ENCODE results near the gene IFT172.
"Not testable (repeated sequence)": the region's sequence is repeated elsewhere in the genome, so short reads cannot be mapped to it uniquely, and the experiment has no call there.

The IFT172 gene, protein sequence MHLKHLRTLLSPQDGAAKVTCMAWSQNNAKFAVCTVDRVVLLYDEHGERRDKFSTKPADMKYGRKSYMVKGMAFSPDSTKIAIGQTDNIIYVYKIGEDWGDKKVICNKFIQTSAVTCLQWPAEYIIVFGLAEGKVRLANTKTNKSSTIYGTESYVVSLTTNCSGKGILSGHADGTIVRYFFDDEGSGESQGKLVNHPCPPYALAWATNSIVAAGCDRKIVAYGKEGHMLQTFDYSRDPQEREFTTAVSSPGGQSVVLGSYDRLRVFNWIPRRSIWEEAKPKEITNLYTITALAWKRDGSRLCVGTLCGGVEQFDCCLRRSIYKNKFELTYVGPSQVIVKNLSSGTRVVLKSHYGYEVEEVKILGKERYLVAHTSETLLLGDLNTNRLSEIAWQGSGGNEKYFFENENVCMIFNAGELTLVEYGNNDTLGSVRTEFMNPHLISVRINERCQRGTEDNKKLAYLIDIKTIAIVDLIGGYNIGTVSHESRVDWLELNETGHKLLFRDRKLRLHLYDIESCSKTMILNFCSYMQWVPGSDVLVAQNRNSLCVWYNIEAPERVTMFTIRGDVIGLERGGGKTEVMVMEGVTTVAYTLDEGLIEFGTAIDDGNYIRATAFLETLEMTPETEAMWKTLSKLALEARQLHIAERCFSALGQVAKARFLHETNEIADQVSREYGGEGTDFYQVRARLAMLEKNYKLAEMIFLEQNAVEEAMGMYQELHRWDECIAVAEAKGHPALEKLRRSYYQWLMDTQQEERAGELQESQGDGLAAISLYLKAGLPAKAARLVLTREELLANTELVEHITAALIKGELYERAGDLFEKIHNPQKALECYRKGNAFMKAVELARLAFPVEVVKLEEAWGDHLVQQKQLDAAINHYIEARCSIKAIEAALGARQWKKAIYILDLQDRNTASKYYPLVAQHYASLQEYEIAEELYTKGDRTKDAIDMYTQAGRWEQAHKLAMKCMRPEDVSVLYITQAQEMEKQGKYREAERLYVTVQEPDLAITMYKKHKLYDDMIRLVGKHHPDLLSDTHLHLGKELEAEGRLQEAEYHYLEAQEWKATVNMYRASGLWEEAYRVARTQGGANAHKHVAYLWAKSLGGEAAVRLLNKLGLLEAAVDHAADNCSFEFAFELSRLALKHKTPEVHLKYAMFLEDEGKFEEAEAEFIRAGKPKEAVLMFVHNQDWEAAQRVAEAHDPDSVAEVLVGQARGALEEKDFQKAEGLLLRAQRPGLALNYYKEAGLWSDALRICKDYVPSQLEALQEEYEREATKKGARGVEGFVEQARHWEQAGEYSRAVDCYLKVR (N-terminal part only)

DNA sequence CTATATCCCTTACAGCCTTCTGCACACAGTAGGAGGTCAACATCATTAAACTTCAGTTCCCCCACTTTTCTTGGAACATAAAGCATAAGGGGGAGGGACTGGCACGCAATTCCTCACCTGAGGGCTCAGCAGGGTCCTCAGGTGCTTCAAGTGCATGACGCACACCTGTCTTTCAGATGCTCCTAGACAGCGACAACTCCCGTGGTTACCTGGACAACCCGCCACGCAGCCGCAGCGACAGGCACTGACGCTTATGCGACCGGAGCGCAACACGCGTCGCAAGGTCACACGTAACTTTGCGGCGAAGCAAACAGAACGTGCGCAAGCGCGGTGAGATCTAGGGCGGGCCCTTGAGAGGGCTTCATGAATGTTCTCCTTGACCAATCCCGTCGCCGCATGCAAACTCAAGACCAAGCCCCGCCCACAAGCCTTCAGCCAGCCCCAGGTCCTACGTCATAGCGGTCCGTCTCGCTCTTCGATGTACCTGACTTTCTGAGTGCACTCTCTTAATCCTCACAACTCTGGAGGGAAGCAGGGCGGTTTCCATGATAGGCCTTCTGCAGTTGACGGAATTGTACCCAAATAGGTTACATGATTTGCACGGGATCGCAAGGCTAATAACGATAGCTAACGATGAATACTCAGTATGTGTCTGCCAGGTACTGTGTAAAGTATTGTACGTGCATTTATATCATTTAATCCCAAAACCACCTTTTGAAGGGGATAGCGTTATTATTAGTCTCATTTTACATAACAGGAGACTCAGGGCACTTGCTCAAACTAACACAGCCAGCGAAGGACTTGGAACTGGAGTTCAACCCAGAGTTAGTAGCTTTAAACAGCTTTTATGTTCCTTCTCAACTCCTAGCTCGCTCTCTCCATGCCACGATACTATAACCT is at the start of gene IFT172:
TSS of gene IFT172 (minus strand) at position 246 of the 900 bp plus-strand sequence. CDS start at position 156, 90 bp downstream.
- peak; percentile 100 for DNase-seq

DNA sequence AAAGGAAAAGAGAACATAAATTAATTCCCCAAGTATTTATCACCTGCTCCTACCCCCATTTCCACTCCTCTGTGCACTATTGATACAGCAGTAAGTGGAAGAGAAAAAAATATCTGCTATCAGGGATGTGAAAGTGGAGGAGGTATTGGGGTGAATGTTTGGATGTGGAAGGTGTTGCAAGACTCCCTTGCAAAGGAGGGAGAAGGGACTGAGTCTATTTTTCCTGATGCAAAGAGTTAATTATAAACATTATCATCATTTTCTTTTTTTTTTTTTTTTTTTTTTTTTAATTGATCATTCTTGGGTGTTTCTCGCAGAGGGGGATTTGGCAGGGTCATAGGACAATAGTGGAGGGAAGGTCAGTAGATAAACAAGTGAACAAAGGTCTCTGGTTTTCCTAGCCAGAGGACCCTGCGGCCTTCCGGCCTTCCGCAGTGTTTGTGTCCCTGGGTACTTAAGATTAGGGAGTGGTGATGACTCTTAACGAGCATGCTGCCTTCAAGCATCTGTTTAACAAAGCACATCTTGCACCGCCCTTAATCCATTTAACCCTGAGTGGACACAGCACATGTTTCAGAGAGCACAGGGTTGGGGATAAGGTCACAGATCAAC is 49.4 kb upstream of the IFT172 start:
- not testable (repeated sequence) for DNase-seq

DNA sequence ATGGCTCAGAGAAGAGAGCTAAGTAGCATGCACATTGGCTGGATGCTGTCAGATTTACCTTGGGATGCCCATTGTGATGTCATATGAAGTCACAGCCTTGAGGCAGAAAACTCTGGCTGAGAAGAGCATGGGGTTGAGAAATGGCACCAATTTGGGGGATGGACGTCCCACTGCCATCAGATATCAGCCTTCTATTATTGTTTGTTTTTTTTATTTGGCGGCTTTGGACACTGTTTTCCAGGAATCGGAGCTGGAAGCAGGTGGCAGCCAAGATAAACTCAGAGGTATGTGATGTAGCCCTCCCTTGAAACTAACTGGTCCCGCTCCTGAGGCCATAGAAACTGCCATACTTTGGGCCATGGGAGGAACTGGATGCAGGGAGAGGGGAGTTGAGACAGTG is 47.7 kb upstream of the IFT172 start:
- no peak for DNase-seq

DNA sequence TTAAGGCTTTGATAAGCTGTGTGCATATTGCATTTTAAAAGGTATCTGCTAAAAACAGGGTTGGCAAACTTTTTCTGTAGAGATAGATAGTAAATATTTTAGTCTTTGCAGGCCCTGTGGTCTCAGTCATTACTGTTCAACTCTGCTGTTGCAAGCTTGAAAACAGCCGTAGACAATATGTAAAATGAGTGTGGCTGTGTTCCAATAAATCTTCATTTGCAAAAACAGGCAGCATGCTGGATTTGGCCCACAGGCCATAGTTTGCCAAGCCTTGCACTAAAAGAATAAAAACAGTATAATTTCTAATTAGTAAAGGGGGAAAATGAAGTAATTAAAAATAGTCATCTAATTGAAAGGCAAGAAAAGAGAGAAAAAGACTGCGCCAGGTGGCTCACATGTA is 42.4 kb upstream of the IFT172 start:
- no peak for DNase-seq

DNA sequence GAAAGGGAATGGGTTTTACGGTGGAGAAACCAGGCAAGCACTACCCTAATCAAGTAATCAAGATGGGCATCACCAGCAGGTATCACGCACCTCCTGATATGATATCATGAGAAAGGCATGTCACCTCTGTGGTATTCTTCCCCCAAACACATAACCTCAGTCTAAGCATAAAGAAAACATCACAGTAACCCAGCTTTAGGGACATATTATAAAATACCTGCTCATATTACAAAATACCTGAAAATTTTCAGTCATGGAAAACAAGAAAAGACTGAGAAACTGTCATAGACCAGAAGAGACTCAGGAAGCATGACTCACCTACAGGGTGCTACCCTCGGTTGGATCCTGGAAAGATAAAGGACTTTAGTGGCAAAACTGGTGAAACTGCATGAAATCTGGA is 37.6 kb upstream of the IFT172 start:
- DNase-seq = no peak

DNA sequence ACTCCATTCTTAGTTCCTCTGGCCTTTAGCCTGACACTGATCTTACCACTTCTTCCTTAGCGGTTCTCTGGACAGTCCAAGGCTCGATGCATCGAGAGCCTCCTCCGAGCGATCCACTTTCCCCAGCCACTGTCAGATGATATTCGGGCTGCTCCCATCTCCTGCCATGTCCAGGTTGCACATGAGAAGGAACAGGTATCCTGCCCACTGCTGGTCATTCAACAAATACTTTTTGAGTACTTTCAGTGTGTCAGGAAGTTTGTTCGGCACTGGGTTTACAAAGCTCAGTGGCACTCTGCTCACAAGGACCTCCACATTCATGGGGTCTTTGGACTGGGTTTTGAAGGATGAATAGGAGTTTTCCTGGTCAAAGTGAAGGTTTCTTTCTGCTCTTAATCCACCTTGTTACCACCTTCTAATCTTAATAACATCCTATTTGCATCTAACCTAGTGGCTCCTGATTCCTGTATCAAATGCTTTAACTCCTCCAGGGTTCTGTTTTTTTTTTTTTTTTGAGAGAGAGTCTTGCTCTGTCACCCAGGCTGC is 32.9 kb upstream of the IFT172 start:
- no peak for DNase-seq

DNA sequence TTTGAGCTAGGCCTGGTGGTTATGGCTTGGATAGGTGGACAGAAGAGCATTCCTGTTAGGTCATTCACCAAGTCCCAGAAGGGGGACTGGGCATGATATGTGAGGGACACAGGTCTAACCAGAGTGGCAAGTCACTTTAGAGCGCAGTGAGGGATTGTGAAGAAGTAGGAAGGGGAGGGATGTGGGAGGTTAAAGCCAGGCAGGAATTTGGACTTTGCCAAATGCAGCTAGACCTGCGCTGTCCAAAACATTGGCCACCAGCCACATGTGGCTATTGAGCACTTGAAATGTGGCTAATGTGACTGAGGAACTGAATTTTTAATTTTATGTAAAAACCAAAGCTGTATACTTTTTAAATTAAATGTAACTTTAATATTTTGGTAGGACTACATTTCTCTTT is 30.8 kb upstream of the IFT172 start:
- no peak for DNase-seq

DNA sequence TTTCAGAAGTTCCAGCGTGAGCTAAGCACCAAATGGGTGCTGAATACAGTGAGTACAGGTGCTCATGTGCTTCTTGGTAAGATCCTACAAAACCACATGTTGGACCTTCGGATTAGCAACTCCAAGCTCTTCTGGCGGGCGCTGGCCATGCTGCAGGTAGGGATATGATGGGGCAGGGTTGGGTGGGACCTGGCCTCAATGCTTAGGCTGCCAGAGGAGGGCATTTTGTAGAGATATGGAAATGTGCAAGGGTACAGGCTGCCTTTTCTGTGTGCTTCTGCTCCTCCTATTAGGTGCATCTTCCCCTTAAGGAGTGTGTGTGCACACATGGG is 29.2 kb upstream of the IFT172 start:
- DNase-seq = no peak

DNA sequence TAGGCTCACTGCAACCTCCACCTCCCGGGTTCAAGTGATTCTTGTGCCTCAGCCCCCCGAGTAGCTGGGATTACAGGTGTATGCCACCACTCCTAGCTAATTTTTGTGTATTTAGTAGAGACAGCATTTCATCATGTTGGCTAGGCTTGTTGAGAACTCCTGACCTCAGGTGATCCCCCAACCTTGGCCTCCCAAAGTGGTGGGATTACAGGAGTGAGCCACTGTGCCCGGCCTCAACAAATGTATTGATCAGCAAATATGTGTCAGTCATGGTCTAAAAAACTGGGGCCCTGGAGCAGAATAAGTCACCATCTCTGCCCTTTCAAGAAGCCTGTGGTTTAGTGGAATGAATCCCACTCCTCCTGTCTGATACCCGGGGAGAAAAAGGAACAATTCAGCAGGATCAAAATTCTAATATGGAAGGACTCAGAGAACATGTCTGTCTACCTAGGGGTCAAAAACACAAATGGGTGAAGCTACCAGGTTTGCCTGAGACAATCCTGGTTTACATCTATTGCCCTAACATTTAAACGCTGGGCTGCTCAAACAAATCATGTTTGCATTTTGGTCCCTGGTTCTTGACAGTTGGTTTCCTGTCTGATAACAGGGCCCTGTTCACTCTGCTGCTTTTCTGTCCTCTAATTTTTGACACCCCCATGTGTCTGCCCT is 28.7 kb upstream of the IFT172 start:
- DNase-seq = no peak

DNA sequence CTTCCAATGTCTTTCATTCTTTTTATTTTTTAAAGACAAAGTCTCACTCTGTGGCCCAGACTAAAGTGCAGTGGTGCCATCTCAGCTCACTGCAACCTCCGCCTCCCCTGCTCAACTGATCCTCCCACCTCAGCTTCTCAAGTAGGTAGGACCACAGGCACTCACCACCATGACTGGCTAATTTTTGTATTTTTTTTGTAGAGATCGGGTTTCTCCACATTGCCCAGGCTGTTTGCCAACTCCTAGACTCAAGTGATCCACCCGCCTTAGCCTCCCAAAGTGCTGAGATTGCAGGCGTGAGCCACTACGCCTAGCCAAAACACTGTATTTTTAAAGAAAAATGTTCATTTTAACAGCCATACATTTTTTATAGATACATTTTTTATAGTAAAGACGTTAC is 19.8 kb upstream of the IFT172 start:
- no peak for DNase-seq

DNA sequence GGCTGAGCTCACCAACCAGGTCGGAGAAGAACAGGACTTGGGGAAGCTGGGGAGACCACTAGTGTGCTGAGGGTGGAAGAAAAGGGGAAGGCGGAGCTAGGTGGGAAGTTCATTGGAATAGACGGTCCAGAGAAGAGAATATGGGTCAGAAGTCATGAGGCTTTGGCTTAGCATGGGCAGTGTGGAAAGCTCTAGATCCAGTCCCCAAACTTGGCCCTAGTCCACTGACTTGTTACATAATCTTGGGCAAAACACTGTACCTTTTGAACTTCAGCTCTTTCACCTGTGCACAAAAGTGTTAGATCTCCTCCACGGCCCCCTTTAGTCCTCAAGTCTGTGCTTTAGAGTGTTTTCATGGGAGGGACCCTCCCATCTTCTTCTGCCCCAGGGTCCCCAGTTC is 17.8 kb upstream of the IFT172 start:
- DNase-seq = no peak

DNA sequence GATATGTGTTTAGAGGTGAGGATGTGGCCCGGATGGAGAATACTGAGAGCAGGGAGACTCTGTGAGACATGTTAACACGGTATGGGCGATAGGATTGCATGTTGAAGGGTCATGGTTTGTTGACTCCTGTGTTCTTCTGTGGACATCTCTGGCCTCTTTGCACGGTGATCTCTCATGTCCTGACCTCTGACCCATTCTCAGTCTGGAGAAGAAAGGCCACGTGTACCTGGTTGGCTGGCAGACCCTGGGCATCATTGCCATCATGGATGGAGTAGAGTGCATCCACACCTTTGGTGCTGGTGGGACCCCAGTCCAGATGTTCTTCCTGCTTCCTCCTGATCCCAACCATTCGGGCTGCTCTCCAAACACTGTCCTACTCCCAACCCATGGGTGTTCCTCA is 17.0 kb upstream of the IFT172 start:
- no peak for DNase-seq

DNA sequence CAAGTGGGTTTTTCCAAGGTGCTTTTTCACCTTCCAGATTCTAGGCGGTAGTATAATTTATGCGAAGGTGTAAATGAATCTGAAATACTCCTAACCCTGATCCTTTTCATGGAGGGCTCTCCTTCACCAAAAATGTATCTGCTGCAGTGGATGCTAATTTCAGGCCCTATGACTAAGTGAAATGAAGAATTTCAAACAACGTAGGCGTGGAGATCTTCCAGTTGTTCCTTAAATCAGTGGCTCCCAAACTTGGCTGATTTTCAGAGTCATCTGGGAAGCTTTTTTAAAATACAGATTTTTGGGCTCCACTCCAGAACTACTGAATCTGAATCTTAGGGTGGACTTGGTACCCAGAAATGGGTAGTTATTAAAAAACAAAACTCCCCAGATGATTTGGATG is 12.6 kb upstream of the IFT172 start:
- DNase-seq = no peak

DNA sequence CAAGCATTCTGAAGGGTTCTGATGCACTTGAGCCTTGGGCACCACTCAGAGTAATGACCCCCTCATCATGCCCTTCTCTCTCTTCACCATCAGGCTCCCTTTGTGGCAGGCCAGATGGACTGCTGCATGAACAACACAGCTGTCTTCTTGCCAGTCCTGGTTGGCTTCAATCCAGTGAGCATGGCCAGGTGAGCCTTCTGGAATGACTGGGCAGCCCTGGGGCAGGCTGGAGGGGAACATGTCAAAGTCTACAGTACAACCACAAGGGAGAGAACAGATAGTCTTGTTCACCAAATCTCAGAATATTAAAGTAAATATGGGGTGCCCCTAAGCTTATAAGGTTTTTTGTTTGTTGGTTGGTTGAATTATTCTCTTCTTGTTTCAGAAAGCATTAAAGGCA is 11.5 kb upstream of the IFT172 start:
- no peak for DNase-seq

DNA sequence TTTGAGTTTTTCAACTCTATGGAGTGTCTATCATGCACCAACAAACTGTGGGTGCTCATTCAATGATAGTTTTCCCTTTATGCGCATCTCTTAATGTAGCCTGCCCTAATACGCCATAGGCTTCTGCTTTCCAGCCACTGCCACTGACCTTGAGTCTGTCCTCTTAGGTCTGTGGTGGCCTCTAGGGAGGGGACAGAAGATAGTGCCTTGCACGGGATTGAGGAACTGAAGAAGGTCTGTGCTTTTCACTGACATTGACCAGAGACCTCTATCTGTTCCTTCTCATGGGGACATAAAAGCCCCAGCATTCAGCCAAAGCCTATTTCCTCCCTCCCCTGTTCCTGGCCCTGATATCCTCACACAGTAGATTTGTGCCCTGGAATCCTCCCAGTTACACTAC is 9.4 kb upstream of the IFT172 start:
- no peak for DNase-seq

DNA sequence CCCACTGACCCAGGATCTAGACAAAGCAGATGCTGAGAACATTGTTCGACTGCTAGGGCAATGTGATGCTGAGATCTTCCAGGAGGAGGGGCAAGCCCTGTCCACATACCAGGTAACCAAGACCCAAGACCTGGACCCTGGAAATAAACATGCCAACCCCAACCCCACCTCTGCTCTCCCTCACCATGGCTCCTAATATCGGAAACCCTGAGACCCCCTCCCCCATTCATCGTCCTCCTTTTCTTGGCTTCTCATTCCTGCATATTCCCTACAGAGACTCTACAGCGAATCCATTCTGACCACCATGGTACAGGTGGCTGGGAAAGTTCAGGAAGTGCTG is 7.7 kb upstream of the IFT172 start:
- no peak for DNase-seq

DNA sequence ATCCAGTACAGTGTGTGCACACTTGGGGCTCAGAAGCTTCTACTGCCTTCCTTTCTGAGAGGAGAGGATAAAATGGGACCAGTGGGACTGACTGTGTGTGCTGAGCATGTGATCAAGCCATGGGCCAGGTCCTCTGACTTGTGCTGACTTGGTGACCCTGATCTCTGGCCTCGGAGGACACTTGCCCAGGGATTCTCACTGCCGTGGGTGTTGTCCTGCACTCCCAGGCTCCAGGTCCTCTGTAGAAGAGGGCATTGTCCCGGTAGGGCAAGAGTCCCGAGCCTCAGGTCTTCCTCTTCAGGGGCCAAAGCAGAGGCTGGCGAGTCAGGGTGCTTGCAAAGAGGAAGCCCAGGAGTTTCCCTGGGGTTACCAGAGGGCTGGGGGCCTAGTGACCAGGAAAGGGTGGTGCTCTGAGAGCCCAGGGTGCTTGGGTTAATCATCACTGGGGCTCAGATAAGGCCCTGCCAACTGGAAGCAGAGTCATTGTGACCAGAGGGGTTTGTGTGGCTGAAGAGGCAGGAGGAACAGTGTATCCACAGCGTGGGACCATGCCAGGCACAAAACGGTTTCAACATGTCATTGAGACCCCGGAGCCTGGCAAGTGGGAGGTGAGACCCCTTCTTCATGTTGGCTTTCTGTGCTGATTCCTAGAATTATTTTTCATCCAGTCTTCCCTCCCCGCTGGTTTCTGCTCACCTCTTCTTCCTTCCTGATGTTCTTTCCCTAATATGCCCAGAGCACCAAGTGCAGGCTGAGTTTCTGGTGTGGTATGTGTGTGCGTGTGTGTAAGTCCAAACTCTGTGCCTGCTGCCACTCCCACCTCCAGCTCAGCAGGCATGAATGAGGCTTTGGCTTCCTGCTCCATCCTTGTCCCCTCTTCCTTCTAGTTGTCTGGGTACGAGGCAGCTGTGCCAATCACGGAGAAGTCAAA is 7.1 kb upstream of the IFT172 start, which contains the start of gene GCKR:
TSS of gene GCKR (plus strand) at position 483 of the 931 bp plus-strand sequence. CDS start at position 549, 66 bp downstream.
- no peak for DNase-seq

DNA sequence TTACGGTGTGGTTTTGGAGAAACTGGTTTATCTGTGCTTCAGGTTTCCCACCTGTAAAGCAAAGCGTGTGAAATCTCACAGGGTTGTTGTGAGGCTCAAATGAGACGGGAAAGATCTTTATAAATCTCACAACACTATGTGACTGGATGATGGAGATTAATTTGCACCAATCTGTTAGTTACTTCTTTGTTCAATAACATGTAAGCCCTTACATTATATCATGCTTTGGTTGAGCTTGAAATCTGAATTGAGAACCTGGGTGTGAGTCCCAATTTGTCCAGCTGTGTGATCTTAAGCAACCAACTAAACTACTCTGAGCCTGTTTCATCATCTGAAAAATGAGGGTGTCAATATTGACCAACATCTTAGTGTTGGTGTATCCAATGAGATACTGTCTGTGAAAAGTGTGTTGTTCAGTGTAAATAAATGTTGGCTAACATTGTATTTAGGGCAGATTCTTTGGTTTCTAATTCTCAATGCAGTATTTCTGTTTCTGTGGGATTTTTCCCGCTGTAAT is 6.4 kb upstream of the IFT172 start:
- no peak for DNase-seq

DNA sequence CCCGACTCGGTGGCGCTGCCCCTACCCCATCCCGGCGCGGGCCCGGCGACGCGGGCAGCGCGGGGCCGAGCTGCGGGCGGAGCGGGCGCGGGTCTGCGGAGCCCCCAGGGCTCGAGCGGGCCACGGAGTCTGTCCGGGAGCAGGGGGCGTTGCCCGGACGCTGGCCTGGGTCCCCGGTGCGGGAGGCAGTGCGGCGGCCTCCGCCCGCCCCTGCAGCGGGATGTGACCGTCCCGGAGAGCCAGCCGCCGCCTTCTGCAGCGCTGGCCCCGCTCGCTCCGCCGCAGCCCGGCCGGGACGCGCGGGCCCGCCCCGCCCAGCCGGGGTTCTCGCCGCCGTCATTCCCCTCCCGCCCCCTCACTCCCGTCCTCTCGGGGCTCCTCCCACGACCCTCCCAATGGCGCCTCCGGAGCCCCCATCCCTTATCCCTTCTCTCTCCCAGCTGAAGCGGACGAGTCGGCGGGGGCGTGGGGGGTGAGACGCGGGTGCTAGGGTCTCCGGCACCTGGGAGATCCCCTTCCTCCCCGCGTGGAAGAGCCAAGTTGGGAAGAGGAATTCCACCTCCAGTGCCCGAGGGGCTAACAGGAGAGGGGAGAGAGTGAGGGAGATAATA is 5.5 kb upstream of the IFT172 start, which contains the start of gene FNDC4:
TSS of gene FNDC4 (minus strand) at position 257 of the 611 bp plus-strand sequence. CDS start 521 bp downstream, outside the sequence.
- DNase-seq = peak; percentile 38

All from CD4-positive, alpha-beta T cell treated with Interleukin-17A for 4 hours (primary cell).